ENCODE measurements around the gene SPTLC3.

Gene SPTLC3

DNA sequence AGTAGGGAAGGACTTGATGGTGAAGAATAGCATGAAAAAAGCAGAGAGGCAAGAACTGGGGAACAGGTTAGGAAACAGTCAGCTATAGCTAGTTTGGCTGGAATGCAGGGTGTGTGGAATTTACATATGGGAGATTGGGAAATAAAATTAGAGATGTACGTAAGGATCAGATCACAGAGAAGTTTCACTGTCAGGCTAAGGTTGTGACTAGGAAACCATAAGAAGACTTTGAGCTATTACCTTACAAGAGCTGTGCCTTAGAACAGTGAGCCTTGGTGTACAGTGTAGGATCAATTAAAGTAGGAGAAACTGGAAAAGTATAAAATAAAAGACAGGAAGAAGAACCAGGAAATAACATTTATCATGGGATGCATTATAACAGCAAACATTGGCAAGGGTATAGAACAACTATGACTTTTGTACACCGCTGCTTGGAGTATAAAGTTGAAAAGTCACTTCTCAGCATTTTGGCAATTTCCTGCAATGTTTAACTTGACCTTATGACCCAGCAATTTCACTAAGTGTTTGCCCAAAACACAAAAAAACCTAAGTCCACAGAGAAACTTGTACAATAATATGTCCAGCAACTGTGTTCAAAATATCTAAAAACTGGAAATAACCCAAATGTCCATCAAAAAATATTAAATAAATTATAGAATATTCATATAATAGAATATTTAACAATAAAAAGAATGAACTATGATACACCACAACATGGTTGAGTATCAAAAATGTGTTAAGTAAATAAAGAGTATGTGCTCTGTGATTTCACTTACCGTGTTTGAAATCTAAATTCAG lies 31.2 kb upstream of the SPTLC3 start (continued):
- TF ChIP-seq, protein P1, sequence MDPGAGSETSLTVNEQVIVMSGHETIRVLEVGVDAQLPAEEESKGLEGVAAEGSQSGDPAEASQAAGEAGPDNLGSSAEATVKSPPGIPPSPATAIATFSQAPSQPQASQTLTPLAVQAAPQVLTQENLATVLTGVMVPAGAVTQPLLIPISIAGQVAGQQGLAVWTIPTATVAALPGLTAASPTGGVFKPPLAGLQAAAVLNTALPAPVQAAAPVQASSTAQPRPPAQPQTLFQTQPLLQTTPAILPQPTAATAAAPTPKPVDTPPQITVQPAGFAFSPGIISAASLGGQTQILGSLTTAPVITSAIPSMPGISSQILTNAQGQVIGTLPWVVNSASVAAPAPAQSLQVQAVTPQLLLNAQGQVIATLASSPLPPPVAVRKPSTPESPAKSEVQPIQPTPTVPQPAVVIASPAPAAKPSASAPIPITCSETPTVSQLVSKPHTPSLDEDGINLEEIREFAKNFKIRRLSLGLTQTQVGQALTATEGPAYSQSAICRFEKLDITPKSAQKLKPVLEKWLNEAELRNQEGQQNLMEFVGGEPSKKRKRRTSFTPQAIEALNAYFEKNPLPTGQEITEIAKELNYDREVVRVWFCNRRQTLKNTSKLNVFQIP (CRISPR knock-in tag; IDR thresholded peaks at IDR 0.05; ENCODE audit: borderline replicate concordance, low read depth) = no peak
- no peak for TF ChIP-seq OSR1 (CRISPR knock-in tag; IDR thresholded peaks at IDR 0.05)
- no peak for TF ChIP-seq ZFP30 (CRISPR knock-in tag; IDR thresholded peaks at IDR 0.05)
- TF ChIP-seq ZNF70 (CRISPR knock-in tag; IDR thresholded peaks at IDR 0.05) = no peak
- TF ChIP-seq CSDC2 (CRISPR knock-in tag; IDR thresholded peaks at IDR 0.05) = no peak
- TF ChIP-seq ZFP3 (CRISPR knock-in tag; IDR thresholded peaks at IDR 0.05) = no peak
- TF ChIP-seq, protein P2, sequence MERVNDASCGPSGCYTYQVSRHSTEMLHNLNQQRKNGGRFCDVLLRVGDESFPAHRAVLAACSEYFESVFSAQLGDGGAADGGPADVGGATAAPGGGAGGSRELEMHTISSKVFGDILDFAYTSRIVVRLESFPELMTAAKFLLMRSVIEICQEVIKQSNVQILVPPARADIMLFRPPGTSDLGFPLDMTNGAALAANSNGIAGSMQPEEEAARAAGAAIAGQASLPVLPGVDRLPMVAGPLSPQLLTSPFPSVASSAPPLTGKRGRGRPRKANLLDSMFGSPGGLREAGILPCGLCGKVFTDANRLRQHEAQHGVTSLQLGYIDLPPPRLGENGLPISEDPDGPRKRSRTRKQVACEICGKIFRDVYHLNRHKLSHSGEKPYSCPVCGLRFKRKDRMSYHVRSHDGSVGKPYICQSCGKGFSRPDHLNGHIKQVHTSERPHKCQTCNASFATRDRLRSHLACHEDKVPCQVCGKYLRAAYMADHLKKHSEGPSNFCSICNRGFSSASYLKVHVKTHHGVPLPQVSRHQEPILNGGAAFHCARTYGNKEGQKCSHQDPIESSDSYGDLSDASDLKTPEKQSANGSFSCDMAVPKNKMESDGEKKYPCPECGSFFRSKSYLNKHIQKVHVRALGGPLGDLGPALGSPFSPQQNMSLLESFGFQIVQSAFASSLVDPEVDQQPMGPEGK (CRISPR knock-in tag; IDR thresholded peaks at IDR 0.05; ENCODE audit: borderline replicate concordance) = no peak
- TF ChIP-seq, protein P3, sequence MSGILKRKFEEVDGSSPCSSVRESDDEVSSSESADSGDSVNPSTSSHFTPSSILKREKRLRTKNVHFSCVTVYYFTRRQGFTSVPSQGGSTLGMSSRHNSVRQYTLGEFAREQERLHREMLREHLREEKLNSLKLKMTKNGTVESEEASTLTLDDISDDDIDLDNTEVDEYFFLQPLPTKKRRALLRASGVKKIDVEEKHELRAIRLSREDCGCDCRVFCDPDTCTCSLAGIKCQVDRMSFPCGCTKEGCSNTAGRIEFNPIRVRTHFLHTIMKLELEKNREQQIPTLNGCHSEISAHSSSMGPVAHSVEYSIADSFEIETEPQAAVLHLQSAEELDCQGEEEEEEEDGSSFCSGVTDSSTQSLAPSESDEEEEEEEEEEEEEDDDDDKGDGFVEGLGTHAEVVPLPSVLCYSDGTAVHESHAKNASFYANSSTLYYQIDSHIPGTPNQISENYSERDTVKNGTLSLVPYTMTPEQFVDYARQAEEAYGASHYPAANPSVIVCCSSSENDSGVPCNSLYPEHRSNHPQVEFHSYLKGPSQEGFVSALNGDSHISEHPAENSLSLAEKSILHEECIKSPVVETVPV (CRISPR knock-in tag; IDR thresholded peaks at IDR 0.05) = no peak

DNA sequence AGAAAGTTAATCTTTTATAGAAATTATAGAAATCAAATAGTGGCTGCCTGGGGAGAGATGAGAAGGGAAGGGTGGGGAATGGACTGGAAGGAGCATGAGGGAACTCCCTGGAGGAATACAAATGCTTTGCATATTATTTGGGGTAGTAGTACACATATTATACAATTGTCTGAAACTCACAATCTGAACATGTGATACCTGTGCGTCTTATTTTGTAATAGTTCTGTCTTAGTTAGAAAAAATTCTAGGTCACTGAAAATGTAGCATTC lies 30.7 kb upstream of the SPTLC3 start:
- TF ChIP-seq ZFP3 (CRISPR knock-in tag; IDR thresholded peaks at IDR 0.05) = no peak
- TF ChIP-seq GLIS3 (CRISPR knock-in tag; IDR thresholded peaks at IDR 0.05) = no peak
- TF ChIP-seq, protein P4, sequence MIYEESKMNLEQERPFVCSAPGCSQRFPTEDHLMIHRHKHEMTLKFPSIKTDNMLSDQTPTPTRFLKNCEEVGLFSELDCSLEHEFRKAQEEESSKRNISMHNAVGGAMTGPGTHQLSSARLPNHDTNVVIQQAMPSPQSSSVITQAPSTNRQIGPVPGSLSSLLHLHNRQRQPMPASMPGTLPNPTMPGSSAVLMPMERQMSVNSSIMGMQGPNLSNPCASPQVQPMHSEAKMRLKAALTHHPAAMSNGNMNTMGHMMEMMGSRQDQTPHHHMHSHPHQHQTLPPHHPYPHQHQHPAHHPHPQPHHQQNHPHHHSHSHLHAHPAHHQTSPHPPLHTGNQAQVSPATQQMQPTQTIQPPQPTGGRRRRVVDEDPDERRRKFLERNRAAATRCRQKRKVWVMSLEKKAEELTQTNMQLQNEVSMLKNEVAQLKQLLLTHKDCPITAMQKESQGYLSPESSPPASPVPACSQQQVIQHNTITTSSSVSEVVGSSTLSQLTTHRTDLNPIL (CRISPR knock-in tag; IDR thresholded peaks at IDR 0.05; ENCODE audit: low read depth) = no peak
- TF ChIP-seq, protein P3 (CRISPR knock-in tag; IDR thresholded peaks at IDR 0.05) = no peak
- TF ChIP-seq, protein P2 (CRISPR knock-in tag; IDR thresholded peaks at IDR 0.05; ENCODE audit: borderline replicate concordance) = no peak
- TF ChIP-seq, protein P1 (CRISPR knock-in tag; IDR thresholded peaks at IDR 0.05; ENCODE audit: borderline replicate concordance, low read depth) = no peak
- no peak for TF ChIP-seq BACH2 (CRISPR knock-in tag; IDR thresholded peaks at IDR 0.05; ENCODE audit: borderline replicate concordance)
- TF ChIP-seq ZNF70 (CRISPR knock-in tag; IDR thresholded peaks at IDR 0.05) = no peak
- no peak for TF ChIP-seq ZNF8 (CRISPR knock-in tag; IDR thresholded peaks at IDR 0.05)
- TF ChIP-seq ARNTL (CRISPR knock-in tag; IDR thresholded peaks at IDR 0.05; ENCODE audit: borderline replicate concordance, low read depth) = no peak
- TF ChIP-seq ISL1 (CRISPR knock-in tag; IDR thresholded peaks at IDR 0.05) = no peak
- TF ChIP-seq TOX (CRISPR knock-in tag; IDR thresholded peaks at IDR 0.05; ENCODE audit: borderline replicate concordance) = no peak
- no peak for TF ChIP-seq CSDC2 (CRISPR knock-in tag; IDR thresholded peaks at IDR 0.05)
- no peak for TF ChIP-seq ESRRG (CRISPR knock-in tag; IDR thresholded peaks at IDR 0.05)
- no peak for TF ChIP-seq ZC3H10 (CRISPR knock-in tag; IDR thresholded peaks at IDR 0.05)
- no peak for TF ChIP-seq OSR1 (CRISPR knock-in tag; IDR thresholded peaks at IDR 0.05)
- TF ChIP-seq TCF4 (CRISPR knock-in tag; IDR thresholded peaks at IDR 0.05; ENCODE audit: borderline replicate concordance) = no peak
- no peak for ATAC-seq

All from SK-N-SH treated with all-trans-retinoic acid at 6 μM for 48 hours (cell line).